Neural progenitor cell (in vitro differentiated cells): ENCODE results near the gene C22orf31.

Source experiments
- EZH2 ChIP-seq: fragments of 200-600 bp; sonication (generic); IDR thresholded peaks from 2 replicates; pipeline ENCODE4 v1.6.1; 2017; ENCODE audit warnings: antibody characterized with exemption, mild to moderate bottlenecking, moderate library complexity
- EZH2phosphoT487 ChIP-seq: fragments of 200-600 bp; sonication (generic); IDR thresholded peaks from 2 replicates; pipeline ENCODE4 v1.6.1; 2017; ENCODE audit warnings: antibody characterized with exemption
- TF ChIP-seq, protein P1 (sequence below): fragments of 200-600 bp; sonication (generic); IDR thresholded peaks from 2 replicates; pipeline ENCODE4 v1.5.1; 2017; ENCODE audit warnings: antibody characterized with exemption, mild to moderate bottlenecking

GRCh38 chr22:29088809-29089208, 27.2 kb upstream of the C22orf31 start:
- TF ChIP-seq, protein P1, sequence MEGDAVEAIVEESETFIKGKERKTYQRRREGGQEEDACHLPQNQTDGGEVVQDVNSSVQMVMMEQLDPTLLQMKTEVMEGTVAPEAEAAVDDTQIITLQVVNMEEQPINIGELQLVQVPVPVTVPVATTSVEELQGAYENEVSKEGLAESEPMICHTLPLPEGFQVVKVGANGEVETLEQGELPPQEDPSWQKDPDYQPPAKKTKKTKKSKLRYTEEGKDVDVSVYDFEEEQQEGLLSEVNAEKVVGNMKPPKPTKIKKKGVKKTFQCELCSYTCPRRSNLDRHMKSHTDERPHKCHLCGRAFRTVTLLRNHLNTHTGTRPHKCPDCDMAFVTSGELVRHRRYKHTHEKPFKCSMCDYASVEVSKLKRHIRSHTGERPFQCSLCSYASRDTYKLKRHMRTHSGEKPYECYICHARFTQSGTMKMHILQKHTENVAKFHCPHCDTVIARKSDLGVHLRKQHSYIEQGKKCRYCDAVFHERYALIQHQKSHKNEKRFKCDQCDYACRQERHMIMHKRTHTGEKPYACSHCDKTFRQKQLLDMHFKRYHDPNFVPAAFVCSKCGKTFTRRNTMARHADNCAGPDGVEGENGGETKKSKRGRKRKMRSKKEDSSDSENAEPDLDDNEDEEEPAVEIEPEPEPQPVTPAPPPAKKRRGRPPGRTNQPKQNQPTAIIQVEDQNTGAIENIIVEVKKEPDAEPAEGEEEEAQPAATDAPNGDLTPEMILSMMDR, result no peak
- no peak for TF ChIP-seq EZH2
- no peak for TF ChIP-seq EZH2phosphoT487
